ENCODE data around the gene SH3RF1.
"Not testable (repeated sequence)": the region's sequence is repeated elsewhere in the genome, so short reads cannot be mapped to it uniquely, and the experiment has no call there.

The SH3RF1 gene

DNA sequence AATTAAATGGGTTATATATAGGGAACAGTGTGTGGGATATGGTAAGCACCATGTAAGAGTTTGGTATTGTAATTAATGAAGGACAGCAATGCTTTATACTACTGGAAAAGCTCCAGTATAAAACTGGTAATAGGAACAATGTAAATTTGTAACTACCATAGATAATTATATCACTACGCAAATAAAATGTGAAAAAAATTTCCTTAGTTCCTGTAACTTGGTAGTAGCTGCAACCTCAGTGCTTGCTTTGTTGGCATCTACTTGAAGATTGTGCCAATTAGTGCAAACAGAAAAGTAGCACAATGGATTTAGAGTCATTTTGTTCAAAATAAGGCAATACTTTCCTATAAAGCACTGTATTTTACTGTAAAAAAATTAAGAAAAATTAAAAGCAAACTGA lies 34.4 kb upstream of the SH3RF1 start:
- Histone ChIP-seq H3K27me3 (ENCODE audit: control insufficient read depth in 2 of 2, insufficient read depth in 2 of 2, low read length in 2 of 2) (no peaks in the 10 kb centered on the region), H3K27ac (ENCODE audit: low read depth in 2 of 2, low read length in 2 of 2) (no peak overlapping the region), H3K4me1 (ENCODE audit: control insufficient read depth in 2 of 2, insufficient read depth in 2 of 2, low read length in 2 of 2) (no peaks in the 10 kb centered on the region), H3K9me3 (ENCODE audit: control insufficient read depth in 2 of 2, low read length in 2 of 2) (no peaks in the 10 kb centered on the region), H3K9ac (ENCODE audit: low read depth in 1 of 2, low read length in 2 of 2) (no peak overlapping the region), H3K36me3 (ENCODE audit: control insufficient read depth in 2 of 2, insufficient read depth in 2 of 2, low read length in 2 of 2) (no peaks in the 10 kb centered on the region), H3K4me3 (ENCODE audit: low read length in 2 of 2) (no peak overlapping the region)

DNA sequence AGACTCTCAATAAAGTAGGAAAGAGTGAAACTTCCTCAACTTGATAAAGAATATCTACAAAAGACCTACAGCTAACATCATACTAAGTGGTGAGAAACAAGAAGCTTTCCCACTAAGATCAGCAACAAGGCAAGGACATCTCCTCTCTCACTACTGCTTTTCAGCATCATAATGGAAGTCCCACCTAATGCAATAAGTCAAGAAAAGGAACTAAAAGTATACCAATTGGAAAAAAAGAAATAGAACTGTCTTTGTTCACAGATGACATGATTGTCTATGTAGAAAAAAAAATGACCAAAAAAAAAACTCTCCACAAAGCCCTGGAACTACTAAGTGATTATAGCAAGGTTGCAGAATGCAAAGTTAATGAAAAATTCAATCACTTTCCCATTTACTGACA lies 25.1 kb upstream of the SH3RF1 start:
- no peak overlapping the region for H3K9ac ChIP-seq (ENCODE audit: low read depth in 1 of 2, low read length in 2 of 2)
- H3K27me3 ChIP-seq (ENCODE audit: control insufficient read depth in 2 of 2, insufficient read depth in 2 of 2, low read length in 2 of 2): no peaks in the 10 kb centered on the region
- no peak overlapping the region for H3K4me3 ChIP-seq (ENCODE audit: low read length in 2 of 2)
- no peaks in the 10 kb centered on the region for H3K36me3 ChIP-seq (ENCODE audit: control insufficient read depth in 2 of 2, insufficient read depth in 2 of 2, low read length in 2 of 2)
- H3K4me1 ChIP-seq (ENCODE audit: control insufficient read depth in 2 of 2, insufficient read depth in 2 of 2, low read length in 2 of 2): no peaks in the 10 kb centered on the region
- no peaks in the 10 kb centered on the region for H3K9me3 ChIP-seq (ENCODE audit: control insufficient read depth in 2 of 2, low read length in 2 of 2)
- H3K27ac ChIP-seq (ENCODE audit: low read depth in 2 of 2, low read length in 2 of 2): no peak overlapping the region

DNA sequence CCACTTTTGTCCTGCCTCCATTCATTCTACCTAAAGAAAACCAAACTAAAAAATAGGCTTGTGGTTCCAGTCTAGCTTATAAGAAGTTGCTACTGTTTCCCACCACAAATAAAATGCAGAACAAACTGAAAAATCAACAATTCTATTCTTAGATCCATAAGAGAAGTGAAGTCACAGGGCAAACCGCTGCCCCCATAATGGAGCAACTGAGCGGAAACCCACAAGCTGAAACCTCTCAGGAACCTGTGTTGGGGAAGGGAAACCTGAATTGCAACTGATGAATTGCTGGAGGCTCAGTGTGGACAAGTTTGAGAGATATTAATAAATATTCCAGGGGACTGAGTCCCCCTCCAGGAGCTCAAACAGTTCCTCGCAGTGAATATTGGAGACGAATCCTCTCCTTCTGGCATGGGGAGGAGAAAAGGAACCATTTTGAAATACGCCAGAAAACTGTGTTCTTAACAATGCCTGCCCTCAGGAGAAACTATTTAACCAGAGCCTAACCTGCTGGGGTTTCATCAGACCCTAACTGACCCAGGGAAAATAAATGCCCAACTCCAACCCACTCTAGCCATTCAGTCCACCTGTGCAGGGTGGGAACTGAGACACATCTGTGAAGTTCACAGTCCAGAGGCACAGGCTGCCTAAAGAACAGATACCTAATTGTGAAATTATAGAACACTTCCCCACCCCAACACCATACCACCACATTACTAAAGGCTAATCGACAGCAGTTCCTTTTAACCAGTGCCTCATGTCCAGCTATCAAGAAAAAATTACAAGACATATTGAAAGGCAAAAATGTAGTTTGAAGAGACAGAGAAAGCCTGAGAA lies 22.8 kb upstream of the SH3RF1 start:
- Histone ChIP-seq H3K9me3 (ENCODE audit: control insufficient read depth in 2 of 2, low read length in 2 of 2) (no peaks in the 10 kb centered on the region), H3K9ac (ENCODE audit: low read depth in 1 of 2, low read length in 2 of 2) (no peak overlapping the region), H3K27me3 (ENCODE audit: control insufficient read depth in 2 of 2, insufficient read depth in 2 of 2, low read length in 2 of 2) (no peaks in the 10 kb centered on the region), H3K4me3 (ENCODE audit: low read length in 2 of 2) (no peak overlapping the region), H3K36me3 (ENCODE audit: control insufficient read depth in 2 of 2, insufficient read depth in 2 of 2, low read length in 2 of 2) (no peaks in the 10 kb centered on the region), H3K27ac (ENCODE audit: low read depth in 2 of 2, low read length in 2 of 2) (peak overlapping the region in 1 of 2 donors; percentile 16), H3K4me1 (ENCODE audit: control insufficient read depth in 2 of 2, insufficient read depth in 2 of 2, low read length in 2 of 2) (peaks cover 0 to 2% of the 10 kb centered on the region in 2 donors)

DNA sequence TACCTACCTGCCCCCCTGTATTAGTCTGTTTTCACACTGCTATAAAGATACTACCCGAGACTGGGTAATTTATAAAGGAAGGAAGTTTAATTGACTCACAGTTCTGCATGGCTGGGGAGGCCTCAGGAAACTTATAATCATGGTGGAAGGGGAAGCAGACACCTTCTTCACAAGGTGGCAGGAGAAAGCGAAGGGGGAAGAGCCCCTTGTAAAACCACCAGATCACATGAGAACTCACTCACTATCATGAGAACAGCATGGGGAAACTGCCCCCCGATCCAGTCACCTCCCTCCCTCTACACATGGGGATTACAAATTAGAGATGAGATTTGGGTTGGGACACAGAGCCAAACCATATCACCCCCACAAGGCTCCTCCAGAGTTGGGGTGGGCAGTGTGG lies 17.2 kb upstream of the SH3RF1 start:
- H3K9me3 ChIP-seq (ENCODE audit: control insufficient read depth in 2 of 2, low read length in 2 of 2); H3K27ac ChIP-seq (ENCODE audit: low read depth in 2 of 2, low read length in 2 of 2); H3K27me3 ChIP-seq (ENCODE audit: control insufficient read depth in 2 of 2, insufficient read depth in 2 of 2, low read length in 2 of 2); H3K9ac ChIP-seq (ENCODE audit: low read depth in 1 of 2, low read length in 2 of 2); H3K4me1 ChIP-seq (ENCODE audit: control insufficient read depth in 2 of 2, insufficient read depth in 2 of 2, low read length in 2 of 2); H3K4me3 ChIP-seq (ENCODE audit: low read length in 2 of 2); H3K36me3 ChIP-seq (ENCODE audit: control insufficient read depth in 2 of 2, insufficient read depth in 2 of 2, low read length in 2 of 2): not testable (repeated sequence)

DNA sequence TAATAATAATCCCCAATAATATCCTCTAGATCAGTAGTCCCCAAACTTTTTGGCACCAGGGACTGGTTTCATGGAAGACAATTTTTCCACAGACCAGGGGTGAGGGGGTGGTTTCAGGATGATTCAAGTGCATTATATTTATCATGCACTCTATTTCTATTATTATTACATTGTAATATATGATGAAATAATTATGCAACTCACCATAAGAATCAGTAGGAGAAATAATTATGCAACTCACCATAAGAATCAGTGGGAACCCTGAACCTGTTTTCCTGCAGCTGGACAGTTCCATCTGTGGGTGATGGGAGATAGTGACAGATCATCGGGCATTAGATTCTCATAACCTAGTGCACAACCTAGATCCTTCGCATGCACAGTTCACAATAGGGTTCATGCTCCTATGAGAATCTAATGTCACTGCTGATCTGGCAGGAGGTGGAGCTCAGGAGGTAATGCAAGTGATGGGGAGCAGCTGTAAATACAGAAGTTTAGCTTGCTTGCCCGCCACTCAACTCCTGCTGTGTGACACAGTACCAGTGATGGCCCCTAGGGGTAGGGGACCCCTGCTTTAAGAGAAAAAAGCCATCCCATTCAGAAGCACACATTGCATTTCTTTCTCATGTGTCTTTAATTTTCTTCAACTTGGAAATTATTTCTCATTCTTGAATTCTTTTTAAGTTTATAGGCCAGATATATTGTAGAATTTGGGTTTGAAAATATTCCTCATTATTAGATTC lies 16.0 kb upstream of the SH3RF1 start:
- Histone ChIP-seq H3K9ac (ENCODE audit: low read depth in 1 of 2, low read length in 2 of 2) (no peak overlapping the region), H3K4me1 (ENCODE audit: control insufficient read depth in 2 of 2, insufficient read depth in 2 of 2, low read length in 2 of 2) (peaks cover 0 to 2% of the 10 kb centered on the region in 2 donors), H3K9me3 (ENCODE audit: control insufficient read depth in 2 of 2, low read length in 2 of 2) (no peaks in the 10 kb centered on the region), H3K27ac (ENCODE audit: low read depth in 2 of 2, low read length in 2 of 2) (no peak overlapping the region), H3K4me3 (ENCODE audit: low read length in 2 of 2) (no peak overlapping the region), H3K36me3 (ENCODE audit: control insufficient read depth in 2 of 2, insufficient read depth in 2 of 2, low read length in 2 of 2) (no peaks in the 10 kb centered on the region), H3K27me3 (ENCODE audit: control insufficient read depth in 2 of 2, insufficient read depth in 2 of 2, low read length in 2 of 2) (no peaks in the 10 kb centered on the region)

DNA sequence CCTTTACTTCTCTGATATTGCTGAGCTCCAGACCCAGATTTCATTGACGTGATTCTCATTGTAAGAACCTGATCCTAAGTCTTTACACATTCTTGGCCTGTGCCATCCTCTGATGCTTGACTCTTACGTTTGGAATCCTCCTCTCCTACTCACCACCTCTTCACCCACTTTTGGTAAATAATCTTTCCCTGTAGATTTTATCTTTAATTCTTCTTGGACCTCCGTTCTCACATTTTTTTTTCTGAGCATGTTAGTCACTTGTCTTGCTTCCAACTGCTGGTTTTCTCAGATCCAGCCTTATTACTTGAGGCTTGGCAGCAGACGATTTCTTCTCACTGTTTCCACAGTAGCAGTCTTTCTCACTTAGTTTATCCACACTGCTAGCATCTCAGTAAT lies 12.4 kb upstream of the SH3RF1 start:
- Histone ChIP-seq H3K9me3 (ENCODE audit: control insufficient read depth in 2 of 2, low read length in 2 of 2) (no peaks in the 10 kb centered on the region), H3K9ac (ENCODE audit: low read depth in 1 of 2, low read length in 2 of 2) (no peak overlapping the region), H3K4me1 (ENCODE audit: control insufficient read depth in 2 of 2, insufficient read depth in 2 of 2, low read length in 2 of 2) (no peaks in the 10 kb centered on the region), H3K36me3 (ENCODE audit: control insufficient read depth in 2 of 2, insufficient read depth in 2 of 2, low read length in 2 of 2) (no peaks in the 10 kb centered on the region), H3K4me3 (ENCODE audit: low read length in 2 of 2) (no peak overlapping the region), H3K27ac (ENCODE audit: low read depth in 2 of 2, low read length in 2 of 2) (no peak overlapping the region), H3K27me3 (ENCODE audit: control insufficient read depth in 2 of 2, insufficient read depth in 2 of 2, low read length in 2 of 2) (no peaks in the 10 kb centered on the region)

DNA sequence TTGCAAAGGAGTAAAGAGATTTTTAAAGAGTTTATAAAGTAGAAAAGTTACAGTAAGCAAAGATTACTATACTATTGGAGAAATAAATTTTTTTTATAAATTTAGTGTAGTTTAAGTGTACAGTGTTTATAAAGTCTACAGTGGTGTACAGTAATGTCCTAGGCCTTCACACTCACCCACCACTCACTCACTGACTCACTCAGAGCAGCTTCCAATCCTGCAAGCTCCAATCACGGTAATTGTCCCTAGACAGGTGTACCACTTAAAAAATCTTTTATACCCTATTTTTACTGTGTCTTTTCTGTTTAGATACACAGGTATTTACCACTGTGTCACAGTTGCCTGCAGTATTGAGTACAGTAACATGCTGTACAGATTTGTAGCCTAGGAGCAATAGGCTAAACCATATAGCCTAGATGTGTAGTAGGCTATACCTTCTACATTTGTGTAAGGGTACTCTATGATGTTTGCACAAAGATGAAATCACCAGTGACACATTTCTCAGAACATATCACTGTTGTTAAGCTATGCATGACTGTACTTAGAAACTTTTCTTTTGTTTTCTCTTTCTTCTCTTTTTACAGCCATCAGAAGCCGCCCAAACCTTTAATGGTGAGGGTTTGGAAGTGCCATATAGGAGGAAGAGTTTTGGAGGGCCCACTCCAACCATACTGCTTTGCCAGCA lies 11.8 kb upstream of the SH3RF1 start:
- Histone ChIP-seq H3K9me3 (ENCODE audit: control insufficient read depth in 2 of 2, low read length in 2 of 2) (no peaks in the 10 kb centered on the region), H3K36me3 (ENCODE audit: control insufficient read depth in 2 of 2, insufficient read depth in 2 of 2, low read length in 2 of 2) (no peaks in the 10 kb centered on the region), H3K27ac (ENCODE audit: low read depth in 2 of 2, low read length in 2 of 2) (no peak overlapping the region), H3K9ac (ENCODE audit: low read depth in 1 of 2, low read length in 2 of 2) (no peak overlapping the region), H3K4me1 (ENCODE audit: control insufficient read depth in 2 of 2, insufficient read depth in 2 of 2, low read length in 2 of 2) (no peaks in the 10 kb centered on the region), H3K27me3 (ENCODE audit: control insufficient read depth in 2 of 2, insufficient read depth in 2 of 2, low read length in 2 of 2) (no peaks in the 10 kb centered on the region), H3K4me3 (ENCODE audit: low read length in 2 of 2) (no peak overlapping the region)

DNA sequence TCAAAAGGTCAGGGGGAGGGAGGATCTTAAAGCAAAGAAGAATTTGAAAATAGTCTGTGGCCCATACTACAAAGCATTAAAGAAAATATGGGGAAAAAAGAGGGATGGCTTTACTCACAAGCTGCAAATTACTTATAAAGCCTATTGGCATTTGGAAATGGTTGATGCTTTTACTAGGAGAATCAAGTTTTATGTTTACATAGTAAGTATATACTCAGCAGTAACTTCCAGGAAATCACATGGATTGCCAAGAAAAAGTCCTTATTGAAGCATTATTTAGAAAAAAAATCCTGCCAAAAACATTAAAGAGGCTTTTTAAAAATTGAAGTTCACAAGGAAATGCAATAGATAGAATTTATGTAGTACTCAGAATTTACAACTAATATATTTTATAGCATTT lies 8.4 kb upstream of the SH3RF1 start:
- no peaks in the 10 kb centered on the region for H3K4me1 ChIP-seq (ENCODE audit: control insufficient read depth in 2 of 2, insufficient read depth in 2 of 2, low read length in 2 of 2)
- no peaks in the 10 kb centered on the region for H3K27me3 ChIP-seq (ENCODE audit: control insufficient read depth in 2 of 2, insufficient read depth in 2 of 2, low read length in 2 of 2)
- no peak overlapping the region for H3K4me3 ChIP-seq (ENCODE audit: low read length in 2 of 2)
- no peak overlapping the region for H3K27ac ChIP-seq (ENCODE audit: low read depth in 2 of 2, low read length in 2 of 2)
- no peak overlapping the region for H3K9ac ChIP-seq (ENCODE audit: low read depth in 1 of 2, low read length in 2 of 2)
- no peaks in the 10 kb centered on the region for H3K9me3 ChIP-seq (ENCODE audit: control insufficient read depth in 2 of 2, low read length in 2 of 2)
- no peaks in the 10 kb centered on the region for H3K36me3 ChIP-seq (ENCODE audit: control insufficient read depth in 2 of 2, insufficient read depth in 2 of 2, low read length in 2 of 2)

DNA sequence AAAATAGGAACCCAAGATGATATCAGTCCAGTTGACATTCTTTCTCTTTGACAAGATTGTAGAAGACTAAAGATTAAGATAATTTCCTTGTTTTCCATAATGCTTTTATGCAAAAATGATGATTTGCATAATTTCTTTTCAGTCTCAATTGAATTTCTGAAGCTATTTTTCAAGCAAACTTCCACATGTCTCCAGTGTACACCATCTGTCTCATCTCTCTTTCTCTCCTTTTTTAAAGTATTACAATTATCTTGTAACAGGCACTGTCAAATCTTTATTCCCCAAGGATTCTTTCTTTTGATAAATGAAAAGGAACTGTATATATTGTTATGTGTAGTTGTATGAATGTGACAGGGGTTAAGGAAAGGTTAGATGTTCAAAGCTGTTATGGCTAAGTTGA lies 7.9 kb upstream of the SH3RF1 start:
- Histone ChIP-seq H3K9me3 (ENCODE audit: control insufficient read depth in 2 of 2, low read length in 2 of 2) (no peaks in the 10 kb centered on the region), H3K27ac (ENCODE audit: low read depth in 2 of 2, low read length in 2 of 2) (no peak overlapping the region), H3K4me3 (ENCODE audit: low read length in 2 of 2) (no peak overlapping the region), H3K9ac (ENCODE audit: low read depth in 1 of 2, low read length in 2 of 2) (no peak overlapping the region), H3K4me1 (ENCODE audit: control insufficient read depth in 2 of 2, insufficient read depth in 2 of 2, low read length in 2 of 2) (no peaks in the 10 kb centered on the region), H3K36me3 (ENCODE audit: control insufficient read depth in 2 of 2, insufficient read depth in 2 of 2, low read length in 2 of 2) (no peaks in the 10 kb centered on the region), H3K27me3 (ENCODE audit: control insufficient read depth in 2 of 2, insufficient read depth in 2 of 2, low read length in 2 of 2) (no peaks in the 10 kb centered on the region)

DNA sequence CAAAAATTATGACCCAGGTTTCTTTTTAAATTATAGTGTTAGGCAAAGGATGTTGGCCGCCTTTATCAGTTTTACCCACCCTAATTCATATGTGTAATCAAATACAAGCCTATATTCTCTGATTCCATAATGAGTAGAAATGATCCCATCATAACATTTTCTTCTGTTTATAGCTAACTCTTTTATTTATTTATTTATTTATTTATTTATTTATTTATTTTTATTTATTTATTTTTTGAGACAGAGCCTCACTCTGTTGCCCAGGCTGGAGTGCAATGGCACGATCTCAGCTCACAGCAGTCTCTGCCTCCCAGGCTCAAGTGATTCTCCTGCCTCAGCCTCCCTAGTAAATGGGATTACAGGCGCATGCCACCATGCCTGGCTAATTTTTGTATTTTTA lies 7.1 kb upstream of the SH3RF1 start:
- H3K9me3 ChIP-seq (ENCODE audit: control insufficient read depth in 2 of 2, low read length in 2 of 2); H3K4me3 ChIP-seq (ENCODE audit: low read length in 2 of 2); H3K27ac ChIP-seq (ENCODE audit: low read depth in 2 of 2, low read length in 2 of 2); H3K4me1 ChIP-seq (ENCODE audit: control insufficient read depth in 2 of 2, insufficient read depth in 2 of 2, low read length in 2 of 2); H3K9ac ChIP-seq (ENCODE audit: low read depth in 1 of 2, low read length in 2 of 2); H3K27me3 ChIP-seq (ENCODE audit: control insufficient read depth in 2 of 2, insufficient read depth in 2 of 2, low read length in 2 of 2); H3K36me3 ChIP-seq (ENCODE audit: control insufficient read depth in 2 of 2, insufficient read depth in 2 of 2, low read length in 2 of 2): not testable (repeated sequence)

Measured in mucosa of rectum (tissue), 2 donors.